Parathyroid adenoma (tissue), 2 donors: ENCODE data around the gene DUSP15.

Experiments
- H2AFZ ChIP-seq: fragments of 300-600 bp; sonication (generic); one replicate; pipeline ENCODE4 v1.7.0; 2017; ENCODE audit warnings: antibody characterized with exemption, mild to moderate bottlenecking
- H3K27ac ChIP-seq: fragments of 300-600 bp; sonication (generic); one replicate; pipeline ENCODE4 v1.7.0; 2017
- H3K27me3 ChIP-seq: fragments of 300-600 bp; sonication (generic); one replicate; pipeline ENCODE4 v1.7.0; 2017; ENCODE audit warnings: low read length; ENCODE audit not compliant: control insufficient read depth, insufficient read depth
- H3K36me3 ChIP-seq: fragments of 300-600 bp; sonication (generic); one replicate; pipeline ENCODE4 v1.7.0; 2017; ENCODE audit warnings: low read length; ENCODE audit not compliant: control insufficient read depth, insufficient read depth
- H3K4me1 ChIP-seq: fragments of 300-600 bp; sonication (generic); one replicate; pipeline ENCODE4 v1.7.0; 2017; ENCODE audit warnings: control low read depth
- H3K4me2 ChIP-seq: fragments of 300-600 bp; sonication (generic); one replicate; pipeline ENCODE4 v1.7.0; 2017; ENCODE audit warnings: low read length
- H3K4me3 ChIP-seq: fragments of 300-600 bp; sonication (generic); one replicate; pipeline ENCODE4 v1.7.0; 2017; ENCODE audit warnings: low read depth, low read length
- H3K79me2 ChIP-seq: fragments of 300-600 bp; sonication (generic); one replicate; pipeline ENCODE4 v1.7.0; 2017; ENCODE audit warnings: control low read depth
- H3K9ac ChIP-seq: fragments of 300-600 bp; sonication (generic); one replicate; pipeline ENCODE4 v1.7.0; 2017; ENCODE audit warnings: mild to moderate bottlenecking
- H3K9me3 ChIP-seq: fragments of 300-600 bp; sonication (generic); one replicate; pipeline ENCODE4 v1.7.0; 2017; ENCODE audit warnings: low read length; ENCODE audit not compliant: control insufficient read depth
- TF ChIP-seq, protein P1 (sequence below): fragments of 300-600 bp; sonication (generic); IDR thresholded peaks from one replicate; pipeline ENCODE4 v1.7.0; 2017; ENCODE audit warnings: antibody characterized with exemption, mild to moderate bottlenecking
- donor health status: primary hyperparathyroidism.

Gene DUSP15

DNA sequence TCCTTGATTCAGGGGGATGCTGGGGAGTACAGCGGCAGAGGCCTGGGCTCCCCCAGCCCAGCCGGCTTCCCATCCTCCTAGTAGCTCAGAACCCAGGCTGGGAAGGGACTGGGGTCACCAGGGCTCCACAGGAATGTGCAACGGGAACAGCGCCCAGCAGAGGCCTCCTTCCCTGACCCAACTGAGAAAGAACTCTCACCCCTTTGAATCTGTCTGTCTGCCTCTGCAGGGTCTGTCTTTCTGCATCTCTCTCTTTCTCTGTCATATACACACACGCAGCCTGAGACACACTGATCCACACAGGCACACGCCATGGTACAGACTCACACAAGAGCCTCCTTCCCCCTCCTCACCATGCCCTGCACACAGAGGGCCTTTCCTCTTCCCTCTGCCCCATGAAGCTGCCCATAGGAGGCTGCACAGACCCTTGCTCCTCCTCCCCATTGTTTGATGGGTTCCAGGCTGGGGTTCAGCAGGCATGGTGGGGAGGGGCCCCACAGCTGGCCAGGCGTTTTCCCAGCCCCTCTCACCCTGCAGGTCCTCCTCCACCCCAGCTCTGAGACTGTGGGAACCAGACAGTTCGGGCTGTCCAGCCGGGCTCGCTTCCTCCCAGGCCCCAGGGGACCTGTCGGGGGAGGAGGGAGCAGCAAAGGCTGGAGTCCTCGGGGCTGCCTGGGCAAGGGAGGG lies 27.7 kb downstream of the DUSP15 start:
- Histone ChIP-seq H3K36me3 (no peaks in the 10 kb centered on the region), H3K9ac (no peak overlapping the region), H3K79me2 (no peaks in the 10 kb centered on the region), H3K4me2 (no peak overlapping the region), H2AFZ (no peak overlapping the region), H3K4me1 (peaks cover 10% of the 10 kb centered on the region), H3K4me3 (no peak overlapping the region), H3K27ac (no peak overlapping the region), H3K27me3 (no peaks in the 10 kb centered on the region), H3K9me3 (no peaks in the 10 kb centered on the region)
- TF ChIP-seq, protein P1, sequence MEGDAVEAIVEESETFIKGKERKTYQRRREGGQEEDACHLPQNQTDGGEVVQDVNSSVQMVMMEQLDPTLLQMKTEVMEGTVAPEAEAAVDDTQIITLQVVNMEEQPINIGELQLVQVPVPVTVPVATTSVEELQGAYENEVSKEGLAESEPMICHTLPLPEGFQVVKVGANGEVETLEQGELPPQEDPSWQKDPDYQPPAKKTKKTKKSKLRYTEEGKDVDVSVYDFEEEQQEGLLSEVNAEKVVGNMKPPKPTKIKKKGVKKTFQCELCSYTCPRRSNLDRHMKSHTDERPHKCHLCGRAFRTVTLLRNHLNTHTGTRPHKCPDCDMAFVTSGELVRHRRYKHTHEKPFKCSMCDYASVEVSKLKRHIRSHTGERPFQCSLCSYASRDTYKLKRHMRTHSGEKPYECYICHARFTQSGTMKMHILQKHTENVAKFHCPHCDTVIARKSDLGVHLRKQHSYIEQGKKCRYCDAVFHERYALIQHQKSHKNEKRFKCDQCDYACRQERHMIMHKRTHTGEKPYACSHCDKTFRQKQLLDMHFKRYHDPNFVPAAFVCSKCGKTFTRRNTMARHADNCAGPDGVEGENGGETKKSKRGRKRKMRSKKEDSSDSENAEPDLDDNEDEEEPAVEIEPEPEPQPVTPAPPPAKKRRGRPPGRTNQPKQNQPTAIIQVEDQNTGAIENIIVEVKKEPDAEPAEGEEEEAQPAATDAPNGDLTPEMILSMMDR: no peak

DNA sequence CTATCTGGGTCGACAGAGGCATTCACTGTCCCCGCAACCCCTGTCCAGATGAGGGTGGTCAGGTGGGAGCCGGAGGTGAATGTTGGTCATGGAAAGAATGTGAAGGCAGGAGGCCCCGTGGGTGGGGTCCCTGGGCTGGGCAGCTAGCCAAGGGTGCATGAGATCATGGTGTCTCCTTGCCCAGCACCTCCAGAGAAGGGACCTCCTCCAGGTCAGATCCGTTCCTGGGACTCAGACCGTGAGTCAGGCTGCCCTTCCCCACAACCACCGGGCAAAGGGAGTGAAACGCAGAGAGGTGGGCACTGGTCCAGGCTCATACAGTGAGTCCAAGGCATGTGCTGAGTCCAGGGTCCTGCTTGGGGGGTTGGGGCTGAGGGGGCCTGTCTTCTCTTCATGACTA lies 28.4 kb downstream of the DUSP15 start:
- Histone ChIP-seq H3K27me3 (no peaks in the 10 kb centered on the region), H3K79me2 (no peaks in the 10 kb centered on the region), H3K9ac (no peak overlapping the region), H3K4me3 (no peak overlapping the region), H3K9me3 (no peaks in the 10 kb centered on the region), H3K4me1 (peaks cover 10% of the 10 kb centered on the region), H3K36me3 (no peaks in the 10 kb centered on the region), H3K27ac (no peak overlapping the region), H3K4me2 (no peak overlapping the region), H2AFZ (no peak overlapping the region)
- TF ChIP-seq, protein P1: no peak

DNA sequence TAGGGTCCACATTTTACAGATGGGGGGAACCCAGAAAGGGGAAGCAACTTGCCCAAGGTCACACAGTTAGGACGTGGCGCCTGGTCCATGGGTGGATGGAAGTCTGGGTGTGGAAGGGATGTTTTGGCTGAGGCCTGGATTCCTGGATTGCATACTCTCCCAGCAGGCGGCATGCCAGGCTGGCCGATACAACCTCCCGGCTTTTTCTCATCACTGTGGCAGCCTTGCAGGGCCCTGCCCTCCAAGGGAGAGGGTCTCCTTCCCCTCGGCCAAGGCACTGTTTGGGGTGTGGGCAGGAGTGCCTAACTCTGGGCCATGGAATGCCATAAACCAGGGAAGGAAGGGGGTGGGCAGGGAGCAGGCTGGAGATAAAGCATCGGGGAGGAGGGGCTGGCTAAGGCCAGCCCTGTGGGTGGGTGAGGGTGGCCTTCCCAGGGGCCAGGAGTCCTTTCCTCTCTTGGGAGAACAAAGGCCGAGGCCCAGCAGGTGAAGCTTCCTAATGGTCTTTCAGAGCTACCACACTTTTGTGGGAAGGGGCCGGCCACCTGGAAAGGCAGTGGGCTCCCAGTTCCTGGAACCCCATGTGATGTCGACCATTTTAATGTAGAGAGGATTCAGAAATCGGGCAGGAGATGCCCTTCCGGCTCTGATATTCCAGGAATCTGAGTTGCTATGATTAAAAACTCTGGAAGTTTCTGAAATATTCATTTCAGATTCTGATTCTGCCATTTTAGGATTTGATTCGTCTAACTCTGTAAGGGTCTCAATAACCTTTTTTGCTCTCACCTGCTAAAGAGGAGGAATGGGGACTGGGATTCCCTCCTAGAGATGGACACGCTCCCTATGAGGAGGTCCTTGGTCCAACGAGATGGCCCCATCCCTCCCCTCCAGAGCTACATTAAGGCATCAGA lies 29.2 kb downstream of the DUSP15 start:
- H3K4me3 ChIP-seq: no peak overlapping the region
- H3K27ac ChIP-seq: no peak overlapping the region

DNA sequence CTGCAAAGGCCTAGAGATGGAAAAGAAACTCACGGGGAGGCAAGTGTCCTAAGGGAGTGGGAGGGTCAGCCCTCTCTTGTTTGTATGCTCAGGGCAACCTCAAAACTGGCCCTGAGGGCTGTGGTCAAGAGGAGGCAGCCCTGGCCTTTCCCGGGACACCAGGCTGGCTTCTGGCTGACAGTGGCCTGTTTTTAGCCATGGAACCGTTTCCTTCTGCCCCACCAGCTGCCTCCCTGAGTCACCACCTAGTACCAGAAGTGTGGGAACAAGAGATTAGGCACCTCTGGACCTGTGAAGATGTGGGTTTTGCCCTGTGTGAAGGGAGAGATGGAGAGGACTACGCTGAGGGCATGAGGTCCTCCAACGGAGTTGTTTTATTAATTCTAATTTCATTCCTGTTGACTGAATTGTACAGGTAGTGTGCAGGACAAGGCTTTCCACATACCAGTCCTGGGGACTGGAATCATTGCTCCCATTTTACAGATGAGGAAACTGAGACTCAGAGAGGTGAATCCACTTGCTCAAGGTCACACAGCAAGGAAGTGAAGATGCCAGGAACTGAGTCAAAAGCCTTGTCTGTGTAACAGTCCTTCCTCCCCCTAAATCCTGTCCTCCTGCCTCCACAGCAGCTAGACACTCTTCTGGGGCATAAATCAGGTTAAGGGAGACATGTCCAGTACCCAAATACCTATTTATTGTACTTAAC lies 30.4 kb downstream of the DUSP15 start:
- TF ChIP-seq, protein P1: no peak
- H3K9me3 ChIP-seq: no peaks in the 10 kb centered on the region
- no peak overlapping the region for H3K9ac ChIP-seq
- H3K4me3 ChIP-seq: no peak overlapping the region
- H3K27me3 ChIP-seq: no peaks in the 10 kb centered on the region
- H3K79me2 ChIP-seq: no peaks in the 10 kb centered on the region
- no peak overlapping the region for H3K4me2 ChIP-seq
- H3K36me3 ChIP-seq: no peaks in the 10 kb centered on the region
- no peak overlapping the region for H2AFZ ChIP-seq
- H3K27ac ChIP-seq: no peak overlapping the region
- H3K4me1 ChIP-seq: peaks cover 10% of the 10 kb centered on the region

More for the DNA sequence above, 29.2 kb downstream of the DUSP15 start:
- H3K36me3 ChIP-seq: no peaks in the 10 kb centered on the region
- no peak overlapping the region for H3K4me2 ChIP-seq
- no peaks in the 10 kb centered on the region for H3K79me2 ChIP-seq
- H3K4me1 ChIP-seq: peaks cover 13% of the 10 kb centered on the region
- no peaks in the 10 kb centered on the region for H3K9me3 ChIP-seq
- H3K9ac ChIP-seq: no peak overlapping the region
- no peaks in the 10 kb centered on the region for H3K27me3 ChIP-seq
- H2AFZ ChIP-seq: no peak overlapping the region
- TF ChIP-seq, protein P1: no peak
